Measurements from ENCODE around the gene ZNF146.
"Not testable (repeated sequence)": the region's sequence is repeated elsewhere in the genome, so short reads cannot be mapped to it uniquely, and the experiment has no call there.

ZNF146 gene

DNA sequence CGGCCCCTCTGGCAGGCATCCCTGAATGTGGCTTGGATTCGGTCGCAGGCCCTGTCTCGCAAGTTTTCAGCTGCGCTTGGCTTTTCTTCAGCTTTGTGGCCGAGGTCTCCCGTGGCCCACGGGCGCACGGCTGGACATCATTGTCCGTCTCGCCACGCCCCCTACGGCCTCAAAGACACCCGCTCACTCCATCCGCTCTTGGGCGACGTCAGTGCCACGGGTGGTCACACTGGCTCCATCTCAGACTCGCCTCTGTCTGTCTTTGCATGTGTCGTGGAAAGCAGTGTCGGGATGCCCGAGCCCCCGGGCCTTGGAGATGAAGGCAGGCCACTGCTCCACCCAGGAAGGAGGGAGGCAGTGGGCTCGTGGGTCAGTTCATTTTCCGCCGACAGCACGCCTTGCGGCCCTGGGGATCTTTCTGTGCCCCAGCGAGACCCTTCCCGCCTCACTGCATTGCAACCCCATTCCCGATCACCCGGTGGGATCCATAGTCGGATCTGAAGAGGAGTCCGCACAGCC is 51.0 kb downstream of the ZNF146 start:
- TF ChIP-seq, protein P1, sequence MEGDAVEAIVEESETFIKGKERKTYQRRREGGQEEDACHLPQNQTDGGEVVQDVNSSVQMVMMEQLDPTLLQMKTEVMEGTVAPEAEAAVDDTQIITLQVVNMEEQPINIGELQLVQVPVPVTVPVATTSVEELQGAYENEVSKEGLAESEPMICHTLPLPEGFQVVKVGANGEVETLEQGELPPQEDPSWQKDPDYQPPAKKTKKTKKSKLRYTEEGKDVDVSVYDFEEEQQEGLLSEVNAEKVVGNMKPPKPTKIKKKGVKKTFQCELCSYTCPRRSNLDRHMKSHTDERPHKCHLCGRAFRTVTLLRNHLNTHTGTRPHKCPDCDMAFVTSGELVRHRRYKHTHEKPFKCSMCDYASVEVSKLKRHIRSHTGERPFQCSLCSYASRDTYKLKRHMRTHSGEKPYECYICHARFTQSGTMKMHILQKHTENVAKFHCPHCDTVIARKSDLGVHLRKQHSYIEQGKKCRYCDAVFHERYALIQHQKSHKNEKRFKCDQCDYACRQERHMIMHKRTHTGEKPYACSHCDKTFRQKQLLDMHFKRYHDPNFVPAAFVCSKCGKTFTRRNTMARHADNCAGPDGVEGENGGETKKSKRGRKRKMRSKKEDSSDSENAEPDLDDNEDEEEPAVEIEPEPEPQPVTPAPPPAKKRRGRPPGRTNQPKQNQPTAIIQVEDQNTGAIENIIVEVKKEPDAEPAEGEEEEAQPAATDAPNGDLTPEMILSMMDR (IDR thresholded peaks at IDR 0.05; ENCODE audit: low read depth, low read length, missing control alignments): no peak
- no peak overlapping the region for H3K4me3 ChIP-seq (ENCODE audit: low read depth, low read length)
- DNase-seq (ENCODE audit: low read depth): no peak

DNA sequence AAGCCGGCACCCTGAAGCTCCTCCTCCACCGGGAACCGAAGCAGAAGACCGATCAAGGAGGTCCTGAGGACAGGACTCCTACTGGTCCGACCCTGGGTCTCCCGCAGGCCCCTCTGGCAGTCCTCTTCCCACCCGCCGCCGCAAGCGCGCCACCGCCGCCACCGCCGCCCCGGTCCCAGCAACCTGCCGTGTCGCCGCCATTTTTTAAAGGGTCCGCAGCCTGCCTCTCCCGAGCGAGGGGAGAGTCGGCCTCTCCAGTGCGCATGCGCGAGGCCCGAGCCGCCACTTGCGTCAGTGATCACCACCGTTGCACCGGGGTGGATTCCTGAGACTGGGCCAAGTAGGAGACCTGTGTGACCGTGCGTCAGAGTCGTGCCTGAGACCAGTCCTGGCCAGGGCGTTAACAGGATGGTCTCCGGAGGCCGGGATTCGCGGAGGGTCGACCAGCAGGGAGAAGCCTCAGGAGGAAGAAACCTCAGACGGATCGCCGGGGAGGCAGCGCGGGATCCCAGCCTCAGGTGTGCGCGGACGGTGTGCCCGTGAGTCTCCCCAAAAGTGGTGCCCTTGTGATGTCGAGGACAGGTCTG is 51.6 kb downstream of the ZNF146 start:
- DNase-seq (ENCODE audit: low read depth): no peak
- H3K4me3 ChIP-seq (ENCODE audit: low read depth, low read length): no peak overlapping the region
- TF ChIP-seq, protein P1 (IDR thresholded peaks at IDR 0.05; ENCODE audit: low read depth, low read length, missing control alignments): no peak

DNA sequence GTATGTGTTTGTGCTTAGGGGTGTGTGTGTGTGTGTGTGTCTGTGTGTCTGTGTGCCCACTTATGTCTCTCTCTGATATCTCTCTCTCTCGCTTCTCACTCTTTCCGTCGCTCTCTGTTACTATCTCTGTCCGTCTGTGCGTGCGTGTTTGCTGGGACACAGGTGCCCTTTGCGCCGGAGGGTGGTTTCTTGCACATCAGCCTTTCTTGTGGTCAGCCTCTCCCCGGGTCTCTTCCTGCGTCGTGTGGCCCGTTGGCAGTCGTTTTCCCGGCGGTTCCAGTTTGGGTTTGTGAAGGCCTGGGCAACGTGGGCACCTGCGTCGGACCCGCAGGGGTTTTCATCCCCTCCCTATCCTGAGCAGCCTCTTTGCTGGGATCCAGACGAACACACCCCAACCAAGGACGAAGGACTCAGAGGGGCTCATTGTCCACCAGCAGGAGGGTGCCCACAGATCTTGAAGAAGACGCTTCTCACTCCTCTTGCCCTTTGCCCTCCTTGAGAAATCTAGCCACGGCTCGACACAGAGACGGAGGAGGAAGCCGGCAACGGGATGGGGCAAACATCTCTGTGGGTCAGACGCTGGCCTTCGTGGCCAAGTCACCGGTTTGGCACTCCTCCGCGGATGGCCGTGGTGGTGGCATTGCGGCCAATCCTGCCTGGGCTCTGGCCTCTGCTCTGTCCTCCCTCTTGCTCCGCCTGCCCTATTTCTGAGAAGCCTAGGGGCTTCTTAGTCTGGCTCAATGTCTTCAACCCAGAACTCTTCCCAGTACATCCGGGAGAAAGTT is 52.3 kb downstream of the ZNF146 start:
- TF ChIP-seq, protein P1 (IDR thresholded peaks at IDR 0.05; ENCODE audit: low read depth, low read length, missing control alignments): no peak
- H3K4me3 ChIP-seq (ENCODE audit: low read depth, low read length): no peak overlapping the region
- no peak for DNase-seq (ENCODE audit: low read depth)

DNA sequence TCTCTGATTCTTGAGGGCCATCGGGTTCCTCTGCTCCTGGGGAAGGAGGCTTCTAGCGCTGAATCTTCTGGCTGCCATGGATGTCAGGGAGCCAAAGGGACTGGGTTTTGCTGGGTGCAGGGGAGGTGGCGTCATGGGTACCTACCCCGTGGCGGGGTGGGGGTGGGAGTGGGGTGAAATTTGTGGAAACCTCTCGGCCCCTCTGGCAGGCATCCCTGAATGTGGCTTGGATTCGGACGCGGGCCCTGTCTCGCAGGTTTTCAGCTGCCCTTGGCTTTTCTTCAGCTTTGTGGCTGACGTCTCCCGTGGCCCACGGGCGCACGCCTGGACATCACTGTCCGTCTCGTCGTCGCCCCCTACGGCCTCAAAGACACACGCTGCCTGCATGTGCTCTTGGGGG is 53.2 kb downstream of the ZNF146 start:
- DNase-seq (ENCODE audit: low read depth); H3K4me3 ChIP-seq (ENCODE audit: low read depth, low read length): not testable (repeated sequence)

DNA sequence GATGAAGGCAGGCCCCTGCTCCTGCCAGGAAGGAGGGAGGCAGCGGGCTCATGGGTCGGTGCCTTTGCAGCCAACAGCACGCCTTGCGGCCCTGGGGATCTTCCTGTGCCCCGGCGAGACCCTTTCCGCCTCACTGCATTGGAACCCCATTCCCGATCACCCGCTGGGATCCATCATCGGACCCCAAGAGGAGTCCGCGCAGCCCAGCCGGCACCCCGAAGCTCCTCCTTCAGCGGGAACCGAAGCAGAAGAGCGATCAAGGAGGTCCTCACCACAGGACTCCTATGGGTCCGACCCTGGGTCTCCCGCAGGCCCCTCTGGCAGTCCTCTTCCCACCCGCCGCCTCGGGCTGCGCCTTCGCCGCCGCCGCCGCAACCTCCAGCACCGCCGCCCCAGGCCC is 53.7 kb downstream of the ZNF146 start:
- not testable (repeated sequence) for H3K4me3 ChIP-seq (ENCODE audit: low read depth, low read length); DNase-seq (ENCODE audit: low read depth)

DNA sequence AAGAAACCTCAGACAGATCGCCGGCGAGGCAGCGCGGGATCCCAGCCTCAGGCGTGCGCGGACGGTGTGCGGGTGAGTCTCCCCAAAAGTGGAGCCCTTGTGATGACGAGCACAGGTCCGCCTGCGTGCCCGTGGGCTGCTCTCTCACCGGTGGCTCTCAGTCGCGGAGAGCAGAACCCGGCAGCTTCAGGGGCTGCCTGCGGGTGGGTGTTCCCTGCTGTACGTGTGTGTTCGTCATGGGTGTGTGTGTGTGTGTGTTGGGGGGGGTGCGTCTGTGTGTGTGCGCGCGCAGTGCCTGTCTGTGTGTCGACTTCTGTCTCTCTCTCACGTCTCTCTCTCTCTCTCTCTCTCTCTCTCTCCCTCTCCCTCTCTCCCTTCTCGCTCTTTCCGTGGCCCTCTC is 54.4 kb downstream of the ZNF146 start:
- DNase-seq (ENCODE audit: low read depth); H3K4me3 ChIP-seq (ENCODE audit: low read depth, low read length): not testable (repeated sequence)
